ENCODE data around the gene CNOT3. TPM values are rescaled to one million over a fixed set of nuclear protein-coding genes. Genes with fewer than 3 reads are reported as not detected.
A peak's percentile ranks its signal among the peaks of the same experiment; 100 is the strongest.
"Not testable (repeated sequence)": the region's sequence is repeated elsewhere in the genome, so short reads cannot be mapped to it uniquely, and the experiment has no call there.

The CNOT3 gene
- total RNA-seq (10 to 100 TPM; 23.5 to 40.4 TPM), polyA plus RNA-seq (10 to 100 TPM; 26.5 to 31.2 TPM)
- long read RNA-seq, donor 1, partial matches to known transcripts: 63 of 64 reads
- long read RNA-seq, donor 1, other reads (novel, unspliced or antisense): 0 of 64 reads
- long read RNA-seq, donor 2, partial matches to known transcripts: 0 of 8 reads
- long read RNA-seq, donor 2, other reads (novel, unspliced or antisense): 5 of 8 reads
- long read RNA-seq, donor 3, partial matches to known transcripts: 7 of 8 reads
- long read RNA-seq, donor 3, other reads (novel, unspliced or antisense): 0 of 8 reads
- long read RNA-seq, donor 4, partial matches to known transcripts: 12 of 19 reads
- long read RNA-seq, donor 4, other reads (novel, unspliced or antisense): 6 of 19 reads
- long read RNA-seq, donor 5, partial matches to known transcripts: 37 of 54 reads
- long read RNA-seq, donor 5, other reads (novel, unspliced or antisense): 12 of 54 reads

DNA sequence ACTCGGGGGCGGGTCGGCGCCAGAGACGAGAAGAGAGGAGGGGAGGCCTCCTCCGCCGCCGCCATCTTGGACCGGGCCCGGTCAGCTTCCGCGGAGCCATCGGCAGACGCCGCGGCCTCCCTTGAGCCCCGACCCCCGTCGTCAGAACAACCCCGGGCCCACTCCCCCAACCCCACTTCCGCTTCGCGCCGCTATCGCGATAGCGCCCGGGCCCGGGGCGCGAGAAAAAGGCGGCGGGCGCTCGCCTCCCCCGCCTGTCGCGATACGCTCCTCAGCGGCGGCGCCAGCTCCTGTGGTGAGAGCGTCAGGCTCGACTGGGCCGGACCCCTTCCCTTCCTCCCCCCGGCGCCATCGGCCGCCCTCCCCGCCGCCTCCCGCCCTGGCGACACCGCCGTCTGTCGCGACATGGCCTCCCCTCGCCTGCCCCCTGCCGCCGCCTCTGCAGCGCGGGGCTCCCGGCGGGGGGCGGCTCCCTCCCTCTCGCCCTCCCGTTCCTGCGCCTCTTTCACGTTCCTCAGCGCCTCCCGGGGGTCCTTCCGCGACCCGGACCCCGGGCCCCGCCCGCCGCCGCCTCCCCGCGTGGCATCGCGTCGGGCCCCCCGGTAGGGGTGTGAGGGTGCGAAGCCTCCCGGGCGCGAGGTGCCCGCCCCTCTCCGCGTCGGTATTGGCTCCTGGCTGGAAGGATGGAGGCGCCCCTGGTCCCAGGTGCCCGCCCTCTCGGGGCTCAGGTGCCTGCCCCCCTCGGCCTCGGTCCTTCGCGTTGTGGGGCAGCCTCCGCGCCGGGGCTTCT lies at the start of gene CNOT3:
Gene CNOT3 (plus strand): TSS at position 64 of the 790 bp plus-strand sequence. CDS start 5,217 bp downstream, outside the sequence.
- 0 to 1% methylated on average over 73 to 103 of the region's 103 CpGs for WGBS, 2 donors

DNA sequence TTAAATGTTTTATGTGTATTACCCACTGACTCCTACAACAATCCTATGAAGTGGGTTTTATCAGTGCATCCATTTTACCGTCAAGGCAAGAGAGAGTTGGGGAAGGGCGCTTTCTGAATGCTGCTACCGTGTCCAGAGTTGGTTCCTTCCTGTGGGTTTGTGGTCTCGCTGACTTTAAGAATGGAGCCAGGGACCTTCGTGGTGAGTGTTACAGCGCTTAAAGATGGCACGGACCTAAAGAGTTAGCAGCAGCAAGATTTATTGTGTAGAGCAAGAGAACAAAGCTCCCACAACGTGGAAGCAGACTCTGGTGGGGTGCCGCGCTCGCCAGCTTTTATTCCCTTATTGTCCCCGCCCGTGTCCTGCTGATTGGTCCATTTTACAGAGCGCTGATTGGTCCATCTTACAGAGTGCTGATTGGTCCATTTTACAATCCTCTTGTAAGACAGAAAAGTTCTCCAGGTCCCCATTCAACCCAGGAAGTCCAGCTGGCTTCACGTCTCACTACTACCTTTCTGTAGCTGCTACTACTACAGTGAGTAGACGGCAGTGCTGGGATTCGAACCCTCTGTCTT lies 43.0 kb upstream of the CNOT3 start:
- Histone ChIP-seq H3K9me3 (ENCODE audit: control insufficient read depth in 4 of 4, insufficient read depth in 3 of 4, low read length in 3 of 4) (no peaks in the 10 kb centered on the region), H3K27ac (ENCODE audit: low read depth in 1 of 2, low read length in 1 of 2) (no peak overlapping the region), H3K27me3 (ENCODE audit: control insufficient read depth in 3 of 3, insufficient read depth in 3 of 3, low read length in 2 of 3) (peaks cover 3 to 32% (median 7%) of the 10 kb centered on the region in 3 donors), H3K36me3 (ENCODE audit: control insufficient read depth in 4 of 4, insufficient read depth in 4 of 4, low read length in 4 of 4) (no peaks in the 10 kb centered on the region), H3K4me1 (ENCODE audit: control insufficient read depth in 5 of 5, insufficient read depth in 5 of 5, low read length in 5 of 5) (peaks cover 0 to 7% (median 0%) of the 10 kb centered on the region in 5 donors), H3K9ac (ENCODE audit: insufficient read depth in 1 of 2, low read length in 2 of 2) (no peak overlapping the region), H3K4me3 (no peak overlapping the region)
- ATAC-seq (ENCODE audit: insufficient read depth, low FRiP score) (no peak), DNase-seq (no peak)
- 57 to 71% methylated on average over 17 of the region's 17 CpGs for WGBS, 2 donors
- TF ChIP-seq, protein P1, sequence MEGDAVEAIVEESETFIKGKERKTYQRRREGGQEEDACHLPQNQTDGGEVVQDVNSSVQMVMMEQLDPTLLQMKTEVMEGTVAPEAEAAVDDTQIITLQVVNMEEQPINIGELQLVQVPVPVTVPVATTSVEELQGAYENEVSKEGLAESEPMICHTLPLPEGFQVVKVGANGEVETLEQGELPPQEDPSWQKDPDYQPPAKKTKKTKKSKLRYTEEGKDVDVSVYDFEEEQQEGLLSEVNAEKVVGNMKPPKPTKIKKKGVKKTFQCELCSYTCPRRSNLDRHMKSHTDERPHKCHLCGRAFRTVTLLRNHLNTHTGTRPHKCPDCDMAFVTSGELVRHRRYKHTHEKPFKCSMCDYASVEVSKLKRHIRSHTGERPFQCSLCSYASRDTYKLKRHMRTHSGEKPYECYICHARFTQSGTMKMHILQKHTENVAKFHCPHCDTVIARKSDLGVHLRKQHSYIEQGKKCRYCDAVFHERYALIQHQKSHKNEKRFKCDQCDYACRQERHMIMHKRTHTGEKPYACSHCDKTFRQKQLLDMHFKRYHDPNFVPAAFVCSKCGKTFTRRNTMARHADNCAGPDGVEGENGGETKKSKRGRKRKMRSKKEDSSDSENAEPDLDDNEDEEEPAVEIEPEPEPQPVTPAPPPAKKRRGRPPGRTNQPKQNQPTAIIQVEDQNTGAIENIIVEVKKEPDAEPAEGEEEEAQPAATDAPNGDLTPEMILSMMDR (IDR thresholded peaks at IDR 0.05; ENCODE audit: control extremely low read depth, extremely low read depth): no peak

More for the DNA sequence above, at the start of gene CNOT3:
- Histone ChIP-seq H3K4me1 (ENCODE audit: control insufficient read depth in 5 of 5, insufficient read depth in 5 of 5, low read length in 5 of 5) (peaks cover 0 to 31% (median 16%) of the 10 kb centered on the region in 5 donors), H3K36me3 (ENCODE audit: control insufficient read depth in 4 of 4, insufficient read depth in 4 of 4, low read length in 4 of 4) (peaks cover under 1 to 17% (median 10%) of the 10 kb centered on the region in 4 donors), H3K4me3 (peak within 1 kb of the TSS; percentile 90), H3K27me3 (ENCODE audit: control insufficient read depth in 3 of 3, insufficient read depth in 3 of 3, low read length in 2 of 3) (no peaks in the 10 kb centered on the region), H3K27ac (ENCODE audit: low read depth in 1 of 2, low read length in 1 of 2) (peak within 1 kb of the TSS; percentile 84 to 87), H3K9me3 (ENCODE audit: control insufficient read depth in 4 of 4, insufficient read depth in 3 of 4, low read length in 3 of 4) (no peaks in the 10 kb centered on the region), H3K9ac (ENCODE audit: insufficient read depth in 1 of 2, low read length in 2 of 2) (peak within 1 kb of the TSS; percentile 53 to 67)
- DNase-seq (no peak), ATAC-seq (ENCODE audit: insufficient read depth, low FRiP score) (no peak)
- TF ChIP-seq, protein P1 (IDR thresholded peaks at IDR 0.05; ENCODE audit: control extremely low read depth, extremely low read depth): no peak

DNA sequence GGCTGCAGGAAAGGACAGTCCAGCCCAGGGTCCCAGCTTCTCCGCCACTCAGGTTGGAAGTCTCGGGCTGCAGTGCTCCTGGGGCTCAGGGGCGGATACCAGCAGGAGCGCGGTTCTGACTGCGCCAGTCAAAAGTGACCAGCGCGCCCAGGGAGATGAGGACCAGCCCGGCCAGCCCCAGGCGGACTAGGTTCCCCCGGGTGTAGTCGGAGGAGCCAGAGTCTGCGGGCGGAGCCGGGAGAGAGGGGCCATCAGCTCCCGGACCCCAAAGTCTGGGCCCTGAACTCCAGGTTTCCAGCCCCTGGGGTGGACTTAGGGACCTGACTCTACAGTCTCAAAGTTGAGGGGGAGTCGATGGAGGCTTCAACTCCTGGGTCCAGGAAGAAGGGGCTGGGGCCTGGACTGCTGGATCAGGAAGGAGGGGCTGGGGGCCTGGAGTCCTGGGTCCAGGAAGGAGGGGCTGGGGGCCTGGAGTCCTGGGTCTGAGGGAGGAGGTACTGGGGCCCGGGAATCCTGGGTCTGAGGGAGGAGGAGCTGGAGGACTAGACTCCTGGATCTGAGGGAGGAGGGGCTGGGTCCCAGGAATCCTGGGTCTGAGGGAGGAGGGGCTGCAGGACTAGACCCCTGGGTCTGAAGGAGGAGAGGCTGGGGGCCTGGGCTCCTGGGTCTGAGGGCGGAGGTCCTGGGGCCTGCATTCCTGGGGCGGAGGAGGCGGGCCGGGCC lies 42.3 kb upstream of the CNOT3 start:
- Histone ChIP-seq H3K4me3 (no peak overlapping the region), H3K9me3 (ENCODE audit: control insufficient read depth in 4 of 4, insufficient read depth in 3 of 4, low read length in 3 of 4) (no peaks in the 10 kb centered on the region), H3K36me3 (ENCODE audit: control insufficient read depth in 4 of 4, insufficient read depth in 4 of 4, low read length in 4 of 4) (no peaks in the 10 kb centered on the region), H3K9ac (ENCODE audit: insufficient read depth in 1 of 2, low read length in 2 of 2) (no peak overlapping the region), H3K4me1 (ENCODE audit: control insufficient read depth in 5 of 5, insufficient read depth in 5 of 5, low read length in 5 of 5) (peaks cover 0 to 7% (median 0%) of the 10 kb centered on the region in 5 donors), H3K27ac (ENCODE audit: low read depth in 1 of 2, low read length in 1 of 2) (no peak overlapping the region), H3K27me3 (ENCODE audit: control insufficient read depth in 3 of 3, insufficient read depth in 3 of 3, low read length in 2 of 3) (peaks cover 3 to 32% (median 7%) of the 10 kb centered on the region in 3 donors)
- 73 to 78% methylated on average over 20 to 22 of the region's 22 CpGs for WGBS, 2 donors
- TF ChIP-seq, protein P1 (IDR thresholded peaks at IDR 0.05; ENCODE audit: control extremely low read depth, extremely low read depth): no peak
- DNase-seq (no peak), ATAC-seq (ENCODE audit: insufficient read depth, low FRiP score) (no peak)

DNA sequence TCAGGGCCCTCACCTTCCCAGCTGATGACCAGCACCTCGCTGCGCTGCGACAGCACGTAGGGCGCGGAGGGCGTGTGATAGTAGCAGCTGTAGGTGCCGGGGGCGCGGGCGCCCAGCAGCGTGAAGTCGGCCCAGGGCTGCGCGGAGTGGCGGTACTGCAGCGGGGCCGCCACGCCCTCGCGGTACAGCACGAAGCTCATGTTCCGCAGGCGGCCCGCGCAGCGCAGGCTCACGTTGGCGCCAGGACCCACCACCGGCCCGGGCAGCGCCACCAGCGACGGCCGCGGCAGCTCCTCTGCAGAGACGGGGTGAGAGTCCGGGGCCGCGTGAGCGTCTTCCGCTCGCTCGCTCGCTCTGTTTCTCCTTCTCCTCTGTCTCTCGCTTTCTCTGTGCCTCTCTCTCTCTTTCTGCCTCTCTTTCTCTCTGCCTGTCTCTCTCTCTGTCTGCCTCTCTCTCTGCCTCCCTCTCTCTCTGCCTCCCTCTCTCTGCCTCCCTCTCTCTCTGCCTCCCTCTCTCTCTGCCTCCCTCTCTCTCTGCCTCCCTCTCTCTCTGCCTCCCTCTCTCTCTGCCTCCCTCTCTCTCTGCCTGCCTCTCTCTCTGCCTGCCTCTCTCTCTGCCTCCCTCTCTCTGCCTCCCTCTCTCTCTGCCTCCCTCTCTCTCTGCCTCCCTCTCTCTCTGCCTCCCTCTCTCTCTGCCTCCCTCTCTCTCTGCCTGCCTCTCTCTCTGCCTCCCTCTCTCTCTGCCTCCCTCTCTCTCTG lies 41.5 kb upstream of the CNOT3 start:
- H3K4me1 ChIP-seq (ENCODE audit: control insufficient read depth in 5 of 5, insufficient read depth in 5 of 5, low read length in 5 of 5); H3K27ac ChIP-seq (ENCODE audit: low read depth in 1 of 2, low read length in 1 of 2); H3K9me3 ChIP-seq (ENCODE audit: control insufficient read depth in 4 of 4, insufficient read depth in 3 of 4, low read length in 3 of 4); ATAC-seq (ENCODE audit: insufficient read depth, low FRiP score); H3K36me3 ChIP-seq (ENCODE audit: control insufficient read depth in 4 of 4, insufficient read depth in 4 of 4, low read length in 4 of 4); H3K9ac ChIP-seq (ENCODE audit: insufficient read depth in 1 of 2, low read length in 2 of 2); H3K4me3 ChIP-seq: not testable (repeated sequence)
- 3 to 5% methylated on average over 10 to 46 of the region's 46 CpGs for WGBS, 2 donors
- peaks cover 3 to 32% (median 7%) of the 10 kb centered on the region in 3 donors for H3K27me3 ChIP-seq (ENCODE audit: control insufficient read depth in 3 of 3, insufficient read depth in 3 of 3, low read length in 2 of 3)
- peak; percentile 31 to 63 (median 60) for DNase-seq
